ENCODE measurements around the gene ACBD3.

The ACBD3 gene

DNA sequence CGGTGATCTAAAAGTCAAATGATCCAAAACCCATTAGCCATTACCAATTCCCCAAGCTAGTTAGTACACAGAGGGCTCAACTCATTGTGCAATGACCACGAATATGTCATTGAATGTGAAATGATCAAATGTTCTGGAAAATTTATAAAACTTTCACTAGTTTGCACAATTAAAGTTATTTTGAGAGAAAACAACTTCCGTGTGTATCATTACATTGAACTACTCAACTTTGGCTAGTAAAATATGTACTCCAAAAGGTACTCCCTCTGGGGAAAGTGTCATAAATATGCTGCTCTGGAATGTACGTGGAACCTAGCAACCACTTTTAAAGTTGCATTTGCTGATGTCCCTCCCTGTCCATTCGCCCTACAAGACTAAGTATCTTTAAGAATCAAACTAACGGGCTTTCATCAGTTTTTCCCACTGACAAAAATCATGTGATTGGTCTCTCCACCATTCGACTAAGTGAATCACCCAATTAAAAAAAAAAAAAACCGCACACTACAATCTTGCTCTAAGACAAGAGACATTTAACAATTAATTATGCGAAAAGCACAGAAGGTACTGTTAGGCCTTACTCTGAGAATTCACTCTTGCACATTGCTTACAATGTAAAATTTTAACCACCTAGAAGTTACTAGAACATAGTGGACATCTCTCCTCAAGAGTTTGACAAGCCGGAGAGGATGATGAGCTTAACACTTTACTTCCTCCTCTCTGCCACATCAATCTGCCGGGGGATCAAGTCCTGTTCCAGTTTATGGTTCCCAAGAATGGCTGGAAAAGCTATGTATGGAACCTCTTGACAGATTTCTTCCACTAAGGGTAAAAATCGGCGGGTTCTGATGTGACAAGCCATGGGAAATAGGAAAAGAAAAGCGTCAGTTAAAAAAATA is 1.2 kb downstream of the ACBD3 start:
- peaks cover 27% of the 10 kb centered on the region for H3K36me3 Mint-ChIP-seq (ENCODE audit: low read depth)

GRCh38 chr1:226181996-226182714 is 4.4 kb downstream of the ACBD3 start:
- TF ChIP-seq, protein P1, sequence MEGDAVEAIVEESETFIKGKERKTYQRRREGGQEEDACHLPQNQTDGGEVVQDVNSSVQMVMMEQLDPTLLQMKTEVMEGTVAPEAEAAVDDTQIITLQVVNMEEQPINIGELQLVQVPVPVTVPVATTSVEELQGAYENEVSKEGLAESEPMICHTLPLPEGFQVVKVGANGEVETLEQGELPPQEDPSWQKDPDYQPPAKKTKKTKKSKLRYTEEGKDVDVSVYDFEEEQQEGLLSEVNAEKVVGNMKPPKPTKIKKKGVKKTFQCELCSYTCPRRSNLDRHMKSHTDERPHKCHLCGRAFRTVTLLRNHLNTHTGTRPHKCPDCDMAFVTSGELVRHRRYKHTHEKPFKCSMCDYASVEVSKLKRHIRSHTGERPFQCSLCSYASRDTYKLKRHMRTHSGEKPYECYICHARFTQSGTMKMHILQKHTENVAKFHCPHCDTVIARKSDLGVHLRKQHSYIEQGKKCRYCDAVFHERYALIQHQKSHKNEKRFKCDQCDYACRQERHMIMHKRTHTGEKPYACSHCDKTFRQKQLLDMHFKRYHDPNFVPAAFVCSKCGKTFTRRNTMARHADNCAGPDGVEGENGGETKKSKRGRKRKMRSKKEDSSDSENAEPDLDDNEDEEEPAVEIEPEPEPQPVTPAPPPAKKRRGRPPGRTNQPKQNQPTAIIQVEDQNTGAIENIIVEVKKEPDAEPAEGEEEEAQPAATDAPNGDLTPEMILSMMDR (IDR thresholded peaks at IDR 0.05), result no peak
- Mint-ChIP-seq H3K9me3 (no peaks in the 10 kb centered on the region), H3K36me3 (ENCODE audit: low read depth) (peaks cover 51% of the 10 kb centered on the region), H3K4me3 (no peak overlapping the region), H3K27me3 (ENCODE audit: low read depth, poor library complexity) (peaks cover 3% of the 10 kb centered on the region), H3K27ac (peak overlapping the region; percentile 85), H3K4me1 (peaks cover 38% of the 10 kb centered on the region)
- peak; percentile 11 for DNase-seq

More for the DNA sequence above, 1.2 kb downstream of the ACBD3 start:
- H3K4me3 Mint-ChIP-seq, result peak overlapping the region; percentile 98
- no peak for DNase-seq
- peaks cover 7% of the 10 kb centered on the region for H3K27me3 Mint-ChIP-seq (ENCODE audit: low read depth, poor library complexity)
- no peaks in the 10 kb centered on the region for H3K9me3 Mint-ChIP-seq
- TF ChIP-seq, protein P1 (IDR thresholded peaks at IDR 0.05), result no peak
- H3K27ac Mint-ChIP-seq, result peak overlapping the region; percentile 98
- peaks cover 41% of the 10 kb centered on the region for H3K4me1 Mint-ChIP-seq

DNA sequence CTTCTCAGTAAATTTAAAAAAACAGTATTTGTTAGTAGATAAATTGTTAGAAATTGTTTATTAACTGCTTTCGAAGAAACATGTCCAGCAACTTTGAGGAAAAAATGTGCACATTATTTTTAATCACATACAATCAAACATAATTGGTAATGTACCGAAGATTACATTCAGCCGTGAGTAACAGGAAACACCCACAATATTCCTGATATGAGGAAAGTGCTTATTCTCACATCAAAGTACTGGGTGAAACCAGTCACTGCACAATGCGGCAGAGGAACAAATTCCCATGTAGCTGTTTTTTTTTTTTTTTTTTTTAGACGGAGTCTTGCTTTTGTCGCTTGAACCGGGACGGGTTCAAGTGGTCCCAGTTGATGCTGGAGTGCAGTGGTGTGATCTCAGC is 9.7 kb downstream of the ACBD3 start:
- peaks cover 3% of the 10 kb centered on the region for H3K9me3 Mint-ChIP-seq
- H3K4me1 Mint-ChIP-seq, result peaks cover 6% of the 10 kb centered on the region
- H3K36me3 Mint-ChIP-seq (ENCODE audit: low read depth), result peaks cover 61% of the 10 kb centered on the region
- TF ChIP-seq, protein P1 (IDR thresholded peaks at IDR 0.05), result no peak
- no peaks in the 10 kb centered on the region for H3K27me3 Mint-ChIP-seq (ENCODE audit: low read depth, poor library complexity)
- no peak overlapping the region for H3K4me3 Mint-ChIP-seq
- DNase-seq, result no peak
- H3K27ac Mint-ChIP-seq, result no peak overlapping the region

DNA sequence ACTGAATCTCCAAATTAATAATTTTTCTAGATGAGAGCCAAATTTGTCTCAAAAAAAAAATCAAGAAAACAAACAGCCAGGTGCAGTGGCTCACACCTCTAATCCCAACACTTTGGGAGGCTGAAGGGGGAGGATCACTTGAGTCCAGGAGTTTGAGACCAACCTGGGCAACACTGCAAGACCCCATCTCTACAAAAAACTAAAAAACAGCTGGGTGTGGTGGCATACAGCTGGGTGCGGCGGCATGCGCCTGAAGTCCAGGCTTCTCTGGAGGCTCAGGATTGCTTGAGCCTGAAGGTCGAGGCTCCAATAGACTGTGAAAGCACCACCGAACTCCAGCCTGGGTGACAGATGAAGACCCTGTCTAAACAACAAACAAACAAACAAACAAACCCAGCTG is 14.0 kb downstream of the ACBD3 start:
- H3K4me1 Mint-ChIP-seq, result no peaks in the 10 kb centered on the region
- H3K4me3 Mint-ChIP-seq, result no peak overlapping the region
- peaks cover 3% of the 10 kb centered on the region for H3K9me3 Mint-ChIP-seq
- no peak overlapping the region for H3K27ac Mint-ChIP-seq
- H3K36me3 Mint-ChIP-seq (ENCODE audit: low read depth), result peaks cover 45% of the 10 kb centered on the region
- TF ChIP-seq, protein P1 (IDR thresholded peaks at IDR 0.05), result no peak
- no peak for DNase-seq
- H3K27me3 Mint-ChIP-seq (ENCODE audit: low read depth, poor library complexity), result no peaks in the 10 kb centered on the region

GRCh38 chr1:226166341-226166740 is 20.2 kb downstream of the ACBD3 start:
- no peaks in the 10 kb centered on the region for H3K4me1 Mint-ChIP-seq
- TF ChIP-seq, protein P1 (IDR thresholded peaks at IDR 0.05), result no peak
- DNase-seq, result no peak
- H3K27ac Mint-ChIP-seq, result peak overlapping the region; percentile 66
- no peaks in the 10 kb centered on the region for H3K27me3 Mint-ChIP-seq (ENCODE audit: low read depth, poor library complexity)
- no peaks in the 10 kb centered on the region for H3K9me3 Mint-ChIP-seq
- peaks cover 50% of the 10 kb centered on the region for H3K36me3 Mint-ChIP-seq (ENCODE audit: low read depth)
- H3K4me3 Mint-ChIP-seq, result no peak overlapping the region
